ENCODE data around the gene IGSF11. TPM values are rescaled to one million over a fixed set of nuclear protein-coding genes. Genes with fewer than 3 reads are reported as not detected.

IGSF11 gene
- total and polyA plus RNA-seq, 2 of the 4 experiments (the other 2 are of a cell fraction), result 0.18 TPM; not detected in 1

GRCh38 chr3:118973050-118973449 lies 61.6 kb downstream of the IGSF11 start:
- ATAC-seq (ENCODE audit: low read depth), result no peak
- Histone ChIP-seq H4K5ac (ENCODE audit: low read depth, low read length) (no peak overlapping the region), H2AFZ (replicated peaks; ENCODE audit: low read length, poor library complexity) (no peak overlapping the region), H3K4ac (ENCODE audit: low read depth, low read length) (no peak overlapping the region), H2BK20ac (ENCODE audit: low read depth, low read length) (no peak overlapping the region), H3K27ac (ENCODE audit: insufficient read depth, low read length) (no peak overlapping the region), H3K36me3 (ENCODE audit: control insufficient read depth, insufficient read depth, low read length) (no peaks in the 10 kb centered on the region), H3K4me3 (ENCODE audit: insufficient read depth, low read depth, low read length) (no peak overlapping the region), H4K8ac (ENCODE audit: low read depth in 2 of 2, low read length in 2 of 2) (no peak overlapping the region), H3K4me2 (ENCODE audit: low read depth, low read length) (no peak overlapping the region), H3K23ac (ENCODE audit: low read depth, low read length) (no peak overlapping the region), H3K18ac (ENCODE audit: low read depth, low read length) (no peak overlapping the region), H4K91ac (ENCODE audit: insufficient read depth, low read depth, low read length) (no peak overlapping the region), H3K79me1 (ENCODE audit: low read depth in 1 of 2, low read length in 2 of 2) (no peaks in the 10 kb centered on the region), H2BK15ac (ENCODE audit: low read depth, low read length) (no peak overlapping the region), H3K56ac (ENCODE audit: extremely low read depth, insufficient read depth, low read length) (no peak overlapping the region), H3K9me1 (ENCODE audit: insufficient read depth, low read length) (no peaks in the 10 kb centered on the region), H3K9me3 (ENCODE audit: control insufficient read depth, insufficient read depth, low read length) (no peaks in the 10 kb centered on the region), H3K9ac (ENCODE audit: low read depth, low read length) (no peak overlapping the region), H3K4me1 (ENCODE audit: control insufficient read depth, insufficient read depth, low read length) (no peaks in the 10 kb centered on the region), H2AK9ac (replicated peaks; ENCODE audit: low read depth, low read length, poor library complexity) (no peak overlapping the region), H3K27me3 (ENCODE audit: control insufficient read depth, insufficient read depth, low read length) (no peaks in the 10 kb centered on the region), H4K20me1 (ENCODE audit: insufficient read depth, low read length) (no peaks in the 10 kb centered on the region), H2BK5ac (ENCODE audit: low read depth, low read length, poor library complexity, severe bottlenecking) (no peak overlapping the region), H3K14ac (replicated peaks; ENCODE audit: low read depth, low read length) (no peak overlapping the region), H2AK5ac (ENCODE audit: low read depth, low read length) (no peak overlapping the region), H2BK120ac (ENCODE audit: low read depth, low read length) (no peak overlapping the region)
- in situ Hi-C loops (cut with MboI; ENCODE audit: low sequenced_read_pairs) (no loop called here), dilution Hi-C loops (cut with HindIII; ENCODE audit: low sequenced_read_pairs, unreplicated experiment) (no loop called here), intact Hi-C loops (cut with micrococcal nuclease) (no loop called here)
- ChIA-PET CTCF (no interaction called here), POLR2A (ENCODE audit: unreplicated experiment) (no interaction called here)
- no CpG with 5 or more reads among the region's 3 CpGs for WGBS, 2 experiments (ENCODE audit: extremely low coverage in 2 of 2, insufficient read length in 1 of 2)
- no TSS peak for BruUV-seq (replicated peaks)
- TF ChIP-seq CHD1 (IDR thresholded peaks at IDR 0.05; ENCODE audit: low read depth, low read length), result no peak
- no peak for TF ChIP-seq MXI1 (IDR thresholded peaks at IDR 0.05; ENCODE audit: borderline replicate concordance, low read depth, low read length)
- TF ChIP-seq SMC3 (IDR thresholded peaks at IDR 0.05; ENCODE audit: low read depth, low read length), result no peak
- no peak for TF ChIP-seq MAFK (IDR thresholded peaks at IDR 0.05; ENCODE audit: low read depth, low read length)
- no peak for TF ChIP-seq RAD21 (IDR thresholded peaks at IDR 0.05; ENCODE audit: low read length)
- TF ChIP-seq MAZ (IDR thresholded peaks at IDR 0.05; ENCODE audit: borderline replicate concordance, low read depth, low read length), result no peak
- no peak for TF ChIP-seq BHLHE40 (IDR thresholded peaks at IDR 0.05; ENCODE audit: low read depth, low read length)
- TF ChIP-seq ELK1 (IDR thresholded peaks at IDR 0.05; ENCODE audit: borderline replicate concordance, low read depth, low read length), result no peak
- no peak for TF ChIP-seq CTCF (conservative IDR thresholded peaks at IDR 0.05; ENCODE audit: low read depth, low read length)
- no peak for TF ChIP-seq FOS (IDR thresholded peaks at IDR 0.05; ENCODE audit: low read depth, low read length)
- no peak for TF ChIP-seq RFX5 (IDR thresholded peaks at IDR 0.05; ENCODE audit: low read depth, low read length)
- no peak for TF ChIP-seq USF2 (IDR thresholded peaks at IDR 0.05; ENCODE audit: low read depth, low read length)
- no peak for TF ChIP-seq RCOR1 (IDR thresholded peaks at IDR 0.05; ENCODE audit: insufficient replicate concordance, low read length)
- TF ChIP-seq CEBPB (IDR thresholded peaks at IDR 0.05; ENCODE audit: low read depth, low read length), result no peak
- no peak for TF ChIP-seq POLR2A (IDR thresholded peaks at IDR 0.05; ENCODE audit: low read depth, low read length)
- no peak for TF ChIP-seq NFE2L2 (IDR thresholded peaks at IDR 0.05; ENCODE audit: low read depth, low read length)
- DNase-seq, result no peak
